T-helper 2 cell treated with Interferon-gamma antibody and Interleukin-4, amounts not matched to agents 5 μg/mL and 100 μg/mL, for 36 hours (primary cell): ENCODE measurements around the gene CAMTA1.

Experiments
- DNase-seq: peaks from one replicate; pipeline ENCODE4 v3.0.0; 2021; ENCODE audit warnings: low spot score
- H3K27ac Mint-ChIP-seq: one replicate; pipeline ENCODE4 v1.8.0; 2021; ENCODE audit warnings: mild to moderate bottlenecking, mixed read lengths
- H3K27me3 Mint-ChIP-seq: one replicate; pipeline ENCODE4 v1.8.0; 2021; ENCODE audit warnings: low read depth, mixed read lengths
- H3K36me3 Mint-ChIP-seq: one replicate; pipeline ENCODE4 v1.8.0; 2021; ENCODE audit warnings: low read depth, mixed read lengths
- H3K4me1 Mint-ChIP-seq: one replicate; pipeline ENCODE4 v1.8.0; 2021; ENCODE audit warnings: low read depth, mixed read lengths
- H3K4me3 Mint-ChIP-seq: one replicate; pipeline ENCODE4 v1.8.0; 2022; ENCODE audit warnings: mild to moderate bottlenecking, moderate library complexity, mixed read lengths
- H3K9me3 Mint-ChIP-seq: one replicate; pipeline ENCODE4 v1.8.0; 2021; ENCODE audit warnings: mixed read lengths

CAMTA1 gene

GRCh38 chr1:7646981-7647901 lies 862.0 kb downstream of the CAMTA1 start:
- Mint-ChIP-seq H3K27me3 (no peaks in the 10 kb centered on the region), H3K27ac (no peak overlapping the region), H3K9me3 (no peaks in the 10 kb centered on the region), H3K4me1 (no peaks in the 10 kb centered on the region), H3K36me3 (no peaks in the 10 kb centered on the region), H3K4me3 (no peak overlapping the region)
- peak; percentile 45 for DNase-seq

GRCh38 chr1:7648761-7649384 lies 863.6 kb downstream of the CAMTA1 start:
- Mint-ChIP-seq H3K9me3 (no peaks in the 10 kb centered on the region), H3K27ac (no peak overlapping the region), H3K36me3 (no peaks in the 10 kb centered on the region), H3K27me3 (no peaks in the 10 kb centered on the region), H3K4me3 (no peak overlapping the region), H3K4me1 (no peaks in the 10 kb centered on the region)
- DNase-seq = no peak

GRCh38 chr1:7650801-7651200 lies 865.5 kb downstream of the CAMTA1 start:
- H3K36me3 Mint-ChIP-seq = no peaks in the 10 kb centered on the region
- H3K4me3 Mint-ChIP-seq = no peak overlapping the region
- no peaks in the 10 kb centered on the region for H3K4me1 Mint-ChIP-seq
- no peaks in the 10 kb centered on the region for H3K27me3 Mint-ChIP-seq
- no peaks in the 10 kb centered on the region for H3K9me3 Mint-ChIP-seq
- H3K27ac Mint-ChIP-seq = no peak overlapping the region
- no peak for DNase-seq

- H3K4me3 Mint-ChIP-seq = no peak overlapping the region
- H3K36me3 Mint-ChIP-seq = no peaks in the 10 kb centered on the region
- no peak for DNase-seq
- no peak overlapping the region for H3K27ac Mint-ChIP-seq
- H3K4me1 Mint-ChIP-seq = no peaks in the 10 kb centered on the region
- H3K27me3 Mint-ChIP-seq = no peaks in the 10 kb centered on the region
- no peaks in the 10 kb centered on the region for H3K9me3 Mint-ChIP-seq
Observed at GRCh38 chr1:7651203-7651602, 865.9 kb downstream of the CAMTA1 start.

GRCh38 chr1:7652061-7652460 lies 866.8 kb downstream of the CAMTA1 start:
- Mint-ChIP-seq H3K27me3 (no peaks in the 10 kb centered on the region), H3K4me1 (no peaks in the 10 kb centered on the region), H3K9me3 (no peaks in the 10 kb centered on the region), H3K27ac (no peak overlapping the region), H3K36me3 (no peaks in the 10 kb centered on the region), H3K4me3 (no peak overlapping the region)
- no peak for DNase-seq

- H3K27me3 Mint-ChIP-seq = no peaks in the 10 kb centered on the region
- H3K27ac Mint-ChIP-seq = no peak overlapping the region
- H3K4me3 Mint-ChIP-seq = no peak overlapping the region
- H3K4me1 Mint-ChIP-seq = no peaks in the 10 kb centered on the region
- no peaks in the 10 kb centered on the region for H3K36me3 Mint-ChIP-seq
- H3K9me3 Mint-ChIP-seq = no peaks in the 10 kb centered on the region
- no peak for DNase-seq
Observed at GRCh38 chr1:7652515-7653098, 867.4 kb downstream of the CAMTA1 start.

- Mint-ChIP-seq H3K4me3 (no peak overlapping the region), H3K4me1 (no peaks in the 10 kb centered on the region), H3K27ac (no peak overlapping the region), H3K27me3 (no peaks in the 10 kb centered on the region), H3K36me3 (no peaks in the 10 kb centered on the region), H3K9me3 (no peaks in the 10 kb centered on the region)
- no peak for DNase-seq
Observed at GRCh38 chr1:7654725-7655124, 869.5 kb downstream of the CAMTA1 start.

GRCh38 chr1:7655354-7655753 lies 870.1 kb downstream of the CAMTA1 start:
- H3K27ac Mint-ChIP-seq = no peak overlapping the region
- no peaks in the 10 kb centered on the region for H3K36me3 Mint-ChIP-seq
- H3K4me3 Mint-ChIP-seq = no peak overlapping the region
- H3K9me3 Mint-ChIP-seq = no peaks in the 10 kb centered on the region
- no peaks in the 10 kb centered on the region for H3K4me1 Mint-ChIP-seq
- no peak for DNase-seq
- no peaks in the 10 kb centered on the region for H3K27me3 Mint-ChIP-seq

GRCh38 chr1:7656557-7657215 lies 871.4 kb downstream of the CAMTA1 start:
- no peaks in the 10 kb centered on the region for H3K4me1 Mint-ChIP-seq
- H3K27me3 Mint-ChIP-seq = no peaks in the 10 kb centered on the region
- no peaks in the 10 kb centered on the region for H3K9me3 Mint-ChIP-seq
- H3K4me3 Mint-ChIP-seq = no peak overlapping the region
- DNase-seq = no peak
- H3K36me3 Mint-ChIP-seq = no peaks in the 10 kb centered on the region
- no peak overlapping the region for H3K27ac Mint-ChIP-seq

- Mint-ChIP-seq H3K27ac (no peak overlapping the region), H3K36me3 (no peaks in the 10 kb centered on the region), H3K4me1 (no peaks in the 10 kb centered on the region), H3K27me3 (no peaks in the 10 kb centered on the region), H3K9me3 (no peaks in the 10 kb centered on the region), H3K4me3 (no peak overlapping the region)
- no peak for DNase-seq
Observed at GRCh38 chr1:7657287-7658016, 872.2 kb downstream of the CAMTA1 start.

- Mint-ChIP-seq H3K9me3 (no peaks in the 10 kb centered on the region), H3K4me3 (no peak overlapping the region), H3K27ac (no peak overlapping the region), H3K27me3 (no peaks in the 10 kb centered on the region), H3K4me1 (no peaks in the 10 kb centered on the region), H3K36me3 (no peaks in the 10 kb centered on the region)
- DNase-seq = no peak
Observed at GRCh38 chr1:7658099-7658498, 872.8 kb downstream of the CAMTA1 start.

- Mint-ChIP-seq H3K36me3 (no peaks in the 10 kb centered on the region), H3K9me3 (no peaks in the 10 kb centered on the region), H3K27ac (no peak overlapping the region), H3K27me3 (no peaks in the 10 kb centered on the region), H3K4me3 (no peak overlapping the region), H3K4me1 (no peaks in the 10 kb centered on the region)
- no peak for DNase-seq
Observed at GRCh38 chr1:7659514-7659913, 874.3 kb downstream of the CAMTA1 start.

GRCh38 chr1:7663451-7664146 lies 878.3 kb downstream of the CAMTA1 start:
- peaks cover 3% of the 10 kb centered on the region for H3K4me1 Mint-ChIP-seq
- DNase-seq = no peak
- no peaks in the 10 kb centered on the region for H3K9me3 Mint-ChIP-seq
- no peak overlapping the region for H3K27ac Mint-ChIP-seq
- no peaks in the 10 kb centered on the region for H3K36me3 Mint-ChIP-seq
- H3K27me3 Mint-ChIP-seq = no peaks in the 10 kb centered on the region
- no peak overlapping the region for H3K4me3 Mint-ChIP-seq
